Psoas muscle (tissue), 8 donors: ENCODE measurements around the gene TMEM184A. TPM values are rescaled to one million over a fixed set of nuclear protein-coding genes. Genes with fewer than 3 reads are reported as not detected.

Source experiments
- ATAC-seq, 4 donors: fragments of 200-7000 bp; cut with Tn5 transposase; one replicate each; pipeline ENCODE4 v1.9.1; 2020; ENCODE audit warnings: moderate library complexity in 3 of 4, mild to moderate bottlenecking in 2 of 4
- DNase-seq, 2 donors: peaks; one replicate each; pipeline ENCODE4 v3.0.0-alpha.2; 2020
- H3K27ac ChIP-seq: fragments of 200-600 bp; one replicate; pipeline ENCODE4 v1.8.0; 2022
- H3K27me3 ChIP-seq, 3 donors: fragments of 200-600 bp in 1 of 3; one replicate each; pipeline versions ENCODE4 v1.6.1 to v1.8.0; 2013 to 2022; ENCODE audit warnings: low read length in 2 of 3, mild to moderate bottlenecking in 2 of 3, moderate library complexity in 1 of 3; ENCODE audit not compliant: insufficient read depth in 3 of 3
- H3K36me3 ChIP-seq, 2 donors: fragments of 200-600 bp in 1 of 2; one replicate each; pipeline versions ENCODE4 v1.6.1 to v1.8.0; 2013 to 2022; ENCODE audit warnings: low read depth in 1 of 2, mild to moderate bottlenecking in 1 of 2, moderate library complexity in 1 of 2; ENCODE audit not compliant: insufficient read depth in 1 of 2
- H3K4me1 ChIP-seq: fragments of 200-600 bp; one replicate; pipeline ENCODE4 v1.8.0; 2022
- H3K4me3 ChIP-seq: fragments of 200-600 bp; one replicate; pipeline ENCODE4 v1.8.0; 2022; ENCODE audit warnings: mild to moderate bottlenecking
- H3K9me3 ChIP-seq: fragments of 200-600 bp; one replicate; pipeline ENCODE4 v1.8.0; 2022
- CTCF ChIP-seq: fragments of 200-600 bp; IDR thresholded peaks from one replicate; pipeline ENCODE4 v1.8.0; 2022; ENCODE audit warnings: antibody characterized with exemption
- WGBS, 3 donors: extraction: QIAGEN DNeasy Blood & Tissue Kit; methylation state at CpG; one replicate each; pipeline versions ENCODE4 v1.1.6 to v1.1.7; 2013; 5-methylcytosine and 5-hydroxymethylcytosine counted together
- intact Hi-C, 2 donors: fragments of 100-400 bp; cut with DNase I; formaldehyde crosslinking; loops; one replicate each; pipeline versions ENCODE4 v1.11.0 to v1.14.2; 2022
- polyA plus RNA-seq, 3 donors: library from polyadenylated mRNA; stranded (reverse); fragments of 200-250 nt; gene quantifications; one replicate each; pipeline ENCODE4 v1.2.3, GENCODE V29; 2013
- total RNA-seq, 4 donors: library from RNA; stranded (reverse); fragmentation: NEBNext Ultra II Directional in 2 of 4; extraction: Animal tissue kit (Norgen Biotek cat#: 25700) in 2 of 4; gene quantifications; one replicate each; pipeline versions ENCODE4 v1.2.1 to v1.2.4, GENCODE V29; 2021 to 2023
- donor health status: healthy with polysubstance abuse.
- donor health status: DM: no; HTN: no; CAD: no; lungs with moderate emphysema.
- donor health status: Bipolar disorder and iron deficiency.
- donor health status: healthy.
- donor health status: DM: yes; HTN: yes; CAD: no.
- donor health status: DM: no; HTN: no; CAD: no.
- donor health status: DM: no; HTN: no; CAD: no.
- donor health status: DM: yes; HTN: yes; CAD: no.

TMEM184A gene
- total and polyA plus RNA-seq, 7 donors: 0.40 to 6.0 (median 2.8) TPM

- WGBS, 3 donors: 52 to 65% (median 56%) methylated on average over 26 of the region's 26 CpGs
- Histone ChIP-seq H3K4me1 (peaks cover 29% of the 10 kb centered on the region), H3K9me3 (no peaks in the 10 kb centered on the region), H3K4me3 (no peak overlapping the region), H3K36me3 (peaks cover 0 to 31% of the 10 kb centered on the region in 2 donors), H3K27me3 (no peaks in the 10 kb centered on the region), H3K27ac (peak overlapping the region; percentile 95)
- ATAC-seq (peak in 2 of 4 donors; percentile 28 to 36), DNase-seq (peak in 1 of 2 donors; percentile 67)
- TF ChIP-seq CTCF: no peak
- intact Hi-C loops: loop anchor here in 1 of 2 donors (5.0 kb wide), 1 partner anchor 35 kb away; the partner anchor contains the start of gene MAFK
These were observed 11.2 kb upstream of the TMEM184A start for GRCh38 chr7:1567049-1567771.

GRCh38 chr7:1566687-1567048 is 10.7 kb upstream of the TMEM184A start:
- Histone ChIP-seq H3K4me3 (no peak overlapping the region), H3K27me3 (no peaks in the 10 kb centered on the region), H3K9me3 (no peaks in the 10 kb centered on the region), H3K36me3 (peaks cover 0 to 31% of the 10 kb centered on the region in 2 donors), H3K27ac (peak overlapping the region; percentile 95), H3K4me1 (peaks cover 26% of the 10 kb centered on the region)
- intact Hi-C loops: loop anchor here in 1 of 2 donors (5.0 kb wide), 1 partner anchor 34 kb away; the partner anchor contains the start of gene MAFK
- DNase-seq (peak in 1 of 2 donors; percentile 49), ATAC-seq (no peak)
- TF ChIP-seq CTCF: no peak
- 86 to 92% (median 87%) methylated on average over 13 of the region's 13 CpGs for WGBS, 3 donors

DNA sequence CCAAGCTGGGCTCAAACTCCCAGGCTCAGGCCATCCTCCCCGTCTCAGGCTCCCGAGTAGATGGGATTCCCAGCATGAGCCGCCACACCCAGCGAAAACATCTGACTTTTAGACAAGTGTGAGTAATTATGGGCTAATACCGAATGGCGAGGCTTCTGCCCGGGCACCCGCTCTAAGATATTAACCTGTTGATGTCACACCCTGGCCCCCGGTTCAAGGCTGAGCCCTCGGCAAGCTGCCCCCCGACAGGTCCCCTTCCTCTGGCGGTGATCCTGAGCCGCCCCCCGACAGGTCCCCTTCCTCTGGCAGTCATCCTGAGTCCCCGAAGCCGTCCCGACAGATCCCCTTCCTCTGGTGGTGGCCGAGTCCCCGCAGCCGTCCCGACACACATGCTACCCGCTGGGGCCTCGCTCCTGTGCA is 8.6 kb upstream of the TMEM184A start:
- WGBS, 3 donors: 61 to 77% (median 76%) methylated on average over 22 to 23 of the region's 23 CpGs
- no peak for TF ChIP-seq CTCF
- DNase-seq (peak in 1 of 2 donors; percentile 46), ATAC-seq (no peak)
- intact Hi-C loops: loop anchor here in 1 of 2 donors (5.0 kb wide), 1 partner anchor 32 kb away; the partner anchor contains the start of gene MAFK
- Histone ChIP-seq H3K9me3 (no peaks in the 10 kb centered on the region), H3K27ac (no peak overlapping the region), H3K4me3 (no peak overlapping the region), H3K36me3 (peaks cover 0 to 31% of the 10 kb centered on the region in 2 donors), H3K27me3 (no peaks in the 10 kb centered on the region), H3K4me1 (peaks cover 23% of the 10 kb centered on the region)

DNA sequence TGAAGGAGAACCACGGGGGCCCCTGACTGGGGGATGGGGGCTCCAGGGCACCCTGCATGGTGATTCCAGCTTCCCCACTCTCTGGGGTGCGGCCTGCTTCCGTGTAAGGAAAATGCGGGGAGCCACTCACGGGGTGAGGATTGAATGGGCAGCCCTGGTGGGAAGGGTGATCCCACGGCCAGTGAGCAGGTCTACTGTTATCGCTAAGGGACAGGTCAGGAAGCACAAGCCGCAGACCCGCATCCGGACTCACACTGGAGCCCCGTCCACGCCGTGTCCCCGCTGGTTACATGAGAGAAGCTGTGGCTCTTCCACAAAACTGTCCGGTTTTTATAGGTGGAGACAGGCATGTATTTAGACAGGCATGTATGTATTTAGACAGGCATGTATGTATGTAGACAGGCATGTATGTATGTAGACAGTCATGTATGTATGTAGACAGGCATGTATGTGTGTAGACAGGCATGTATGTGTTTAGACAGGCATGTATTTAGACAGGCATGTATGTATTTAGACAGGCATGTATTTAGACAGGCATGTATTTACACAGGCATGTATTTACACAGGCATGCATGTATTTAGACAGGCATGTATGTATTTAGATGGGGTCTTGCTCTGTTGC is 8.1 kb upstream of the TMEM184A start:
- H3K9me3 ChIP-seq: no peaks in the 10 kb centered on the region
- ATAC-seq: no peak
- intact Hi-C loops: no loop called here
- 87 to 91% (median 90%) methylated on average over 15 of the region's 15 CpGs for WGBS, 3 donors
- H3K36me3 ChIP-seq: peaks cover 0 to 31% of the 10 kb centered on the region in 2 donors
- DNase-seq: peak in 1 of 2 donors; percentile 36
- H3K27me3 ChIP-seq: no peaks in the 10 kb centered on the region
- no peak overlapping the region for H3K27ac ChIP-seq
- H3K4me3 ChIP-seq: no peak overlapping the region
- H3K4me1 ChIP-seq: peaks cover 22% of the 10 kb centered on the region
- no peak for TF ChIP-seq CTCF
